WERI-Rb-1 (cell line): ENCODE results near the gene ZNF488.

Experiments
- DNase-seq: peaks from one replicate; pipeline ENCODE4 v3.0.0-alpha.2; 2020
- H3K27ac ChIP-seq: fragments of 250-450 bp; sonication (Bioruptor Pico); 2 replicates; pipeline ENCODE4 v1.5.1; 2020; ENCODE audit warnings: mild to moderate bottlenecking, moderate library complexity
- H3K27me3 ChIP-seq: fragments of 250-450 bp; sonication (Bioruptor Pico); 2 replicates; pipeline ENCODE4 v1.5.1; 2021; ENCODE audit warnings: mild to moderate bottlenecking, low read depth, moderate library complexity; ENCODE audit not compliant: insufficient read depth, severe bottlenecking
- H3K36me3 ChIP-seq: fragments of 250-450 bp; sonication (Bioruptor Pico); 2 replicates; pipeline ENCODE4 v1.5.1; 2020; ENCODE audit warnings: mild to moderate bottlenecking, moderate library complexity
- H3K4me3 ChIP-seq: 2 replicates; pipeline ENCODE4 v1.5.1; 2011; ENCODE audit warnings: low read depth, mild to moderate bottlenecking, control low read depth, low read length
- H3K9me3 ChIP-seq: fragments of 250-450 bp; sonication (Bioruptor Pico); 2 replicates; pipeline ENCODE4 v1.5.1; 2021; ENCODE audit warnings: mild to moderate bottlenecking, moderate library complexity; ENCODE audit not compliant: severe bottlenecking
- TF ChIP-seq, protein P1 (sequence below): IDR thresholded peaks from 2 replicates; pipeline ENCODE4 v1.5.1; 2011; ENCODE audit warnings: low read depth, mild to moderate bottlenecking, control low read depth, inconsistent platforms, low read length

The ZNF488 gene

GRCh38 chr10:47333532-47333931 lies 50.6 kb downstream of the ZNF488 start:
- Histone ChIP-seq H3K27ac (no peak overlapping the region), H3K9me3 (no peaks in the 10 kb centered on the region), H3K36me3 (no peaks in the 10 kb centered on the region), H3K4me3 (no peak overlapping the region), H3K27me3 (no peaks in the 10 kb centered on the region)
- DNase-seq: no peak
- TF ChIP-seq, protein P1, sequence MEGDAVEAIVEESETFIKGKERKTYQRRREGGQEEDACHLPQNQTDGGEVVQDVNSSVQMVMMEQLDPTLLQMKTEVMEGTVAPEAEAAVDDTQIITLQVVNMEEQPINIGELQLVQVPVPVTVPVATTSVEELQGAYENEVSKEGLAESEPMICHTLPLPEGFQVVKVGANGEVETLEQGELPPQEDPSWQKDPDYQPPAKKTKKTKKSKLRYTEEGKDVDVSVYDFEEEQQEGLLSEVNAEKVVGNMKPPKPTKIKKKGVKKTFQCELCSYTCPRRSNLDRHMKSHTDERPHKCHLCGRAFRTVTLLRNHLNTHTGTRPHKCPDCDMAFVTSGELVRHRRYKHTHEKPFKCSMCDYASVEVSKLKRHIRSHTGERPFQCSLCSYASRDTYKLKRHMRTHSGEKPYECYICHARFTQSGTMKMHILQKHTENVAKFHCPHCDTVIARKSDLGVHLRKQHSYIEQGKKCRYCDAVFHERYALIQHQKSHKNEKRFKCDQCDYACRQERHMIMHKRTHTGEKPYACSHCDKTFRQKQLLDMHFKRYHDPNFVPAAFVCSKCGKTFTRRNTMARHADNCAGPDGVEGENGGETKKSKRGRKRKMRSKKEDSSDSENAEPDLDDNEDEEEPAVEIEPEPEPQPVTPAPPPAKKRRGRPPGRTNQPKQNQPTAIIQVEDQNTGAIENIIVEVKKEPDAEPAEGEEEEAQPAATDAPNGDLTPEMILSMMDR: no peak

- Histone ChIP-seq H3K9me3 (no peaks in the 10 kb centered on the region), H3K36me3 (no peaks in the 10 kb centered on the region), H3K27ac (no peak overlapping the region), H3K27me3 (no peaks in the 10 kb centered on the region), H3K4me3 (no peak overlapping the region)
- no peak for DNase-seq
- TF ChIP-seq, protein P1: no peak
Observed at GRCh38 chr10:47332946-47333345, 51.1 kb downstream of the ZNF488 start.

- Histone ChIP-seq H3K4me3 (no peak overlapping the region), H3K27me3 (no peaks in the 10 kb centered on the region), H3K27ac (no peak overlapping the region), H3K9me3 (no peaks in the 10 kb centered on the region), H3K36me3 (no peaks in the 10 kb centered on the region)
- TF ChIP-seq, protein P1: peak; percentile 20; the same call in 1 of the 2 replicates
- no peak for DNase-seq
Observed at GRCh38 chr10:47332371-47332770, 51.7 kb downstream of the ZNF488 start.

DNA sequence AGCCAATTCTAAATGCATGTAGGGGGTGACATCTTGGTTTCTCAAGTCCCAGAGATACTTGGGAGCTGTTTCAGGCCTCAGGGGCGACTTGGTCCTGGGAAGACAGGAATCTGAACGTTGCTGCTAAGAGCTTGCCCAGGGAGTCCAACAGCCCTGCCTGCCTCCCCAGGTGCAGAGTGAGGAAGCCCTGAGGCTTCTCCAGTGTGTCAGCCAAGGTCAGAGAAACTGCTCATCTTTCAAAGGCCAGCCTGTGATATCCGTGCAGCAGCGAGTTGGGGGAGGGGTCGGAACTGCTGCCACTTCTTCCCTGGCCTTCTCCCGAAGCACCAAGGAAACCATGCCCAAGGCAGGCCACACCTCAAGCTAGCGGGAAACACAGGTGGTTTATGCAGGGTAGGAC lies 52.1 kb downstream of the ZNF488 start:
- no peak for DNase-seq
- H3K4me3 ChIP-seq: no peak overlapping the region
- no peaks in the 10 kb centered on the region for H3K27me3 ChIP-seq
- H3K36me3 ChIP-seq: no peaks in the 10 kb centered on the region
- H3K27ac ChIP-seq: no peak overlapping the region
- TF ChIP-seq, protein P1: no peak
- no peaks in the 10 kb centered on the region for H3K9me3 ChIP-seq

DNA sequence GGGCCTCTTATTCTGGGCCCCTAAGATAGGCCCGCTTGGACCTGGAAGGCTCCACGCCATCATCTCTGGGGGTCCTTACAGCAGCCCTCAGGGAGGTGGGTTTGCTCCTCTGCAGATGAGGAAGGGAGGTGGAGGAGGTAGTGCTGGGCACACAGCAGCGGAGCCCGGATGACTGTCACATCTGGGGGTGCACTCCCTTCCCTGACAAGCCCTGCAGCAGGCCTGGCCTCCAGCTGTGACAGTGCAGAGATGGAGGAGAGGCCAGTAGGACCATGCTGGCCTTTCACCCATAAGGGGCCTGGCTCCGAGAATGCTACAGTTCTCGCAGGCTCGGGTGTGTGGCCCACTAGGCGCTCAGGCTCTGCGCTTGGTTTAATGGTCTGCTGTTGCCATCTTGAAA lies 52.6 kb downstream of the ZNF488 start:
- H3K4me3 ChIP-seq: no peak overlapping the region
- no peaks in the 10 kb centered on the region for H3K9me3 ChIP-seq
- no peak overlapping the region for H3K27ac ChIP-seq
- no peak for DNase-seq
- H3K27me3 ChIP-seq: no peaks in the 10 kb centered on the region
- no peaks in the 10 kb centered on the region for H3K36me3 ChIP-seq
- TF ChIP-seq, protein P1: no peak

GRCh38 chr10:47330804-47331203 lies 53.3 kb downstream of the ZNF488 start:
- TF ChIP-seq, protein P1: no peak
- no peaks in the 10 kb centered on the region for H3K27me3 ChIP-seq
- no peak for DNase-seq
- no peak overlapping the region for H3K4me3 ChIP-seq
- no peak overlapping the region for H3K27ac ChIP-seq
- H3K9me3 ChIP-seq: no peaks in the 10 kb centered on the region
- H3K36me3 ChIP-seq: no peaks in the 10 kb centered on the region
